Measurements from ENCODE around the gene C19orf33. TPM values are rescaled to one million over a fixed set of nuclear protein-coding genes. Genes with fewer than 3 reads are reported as not detected.

C19orf33 gene
- total and polyA plus RNA-seq, 2 donors from 2014 or later = 40.3 to 43.9 TPM

DNA sequence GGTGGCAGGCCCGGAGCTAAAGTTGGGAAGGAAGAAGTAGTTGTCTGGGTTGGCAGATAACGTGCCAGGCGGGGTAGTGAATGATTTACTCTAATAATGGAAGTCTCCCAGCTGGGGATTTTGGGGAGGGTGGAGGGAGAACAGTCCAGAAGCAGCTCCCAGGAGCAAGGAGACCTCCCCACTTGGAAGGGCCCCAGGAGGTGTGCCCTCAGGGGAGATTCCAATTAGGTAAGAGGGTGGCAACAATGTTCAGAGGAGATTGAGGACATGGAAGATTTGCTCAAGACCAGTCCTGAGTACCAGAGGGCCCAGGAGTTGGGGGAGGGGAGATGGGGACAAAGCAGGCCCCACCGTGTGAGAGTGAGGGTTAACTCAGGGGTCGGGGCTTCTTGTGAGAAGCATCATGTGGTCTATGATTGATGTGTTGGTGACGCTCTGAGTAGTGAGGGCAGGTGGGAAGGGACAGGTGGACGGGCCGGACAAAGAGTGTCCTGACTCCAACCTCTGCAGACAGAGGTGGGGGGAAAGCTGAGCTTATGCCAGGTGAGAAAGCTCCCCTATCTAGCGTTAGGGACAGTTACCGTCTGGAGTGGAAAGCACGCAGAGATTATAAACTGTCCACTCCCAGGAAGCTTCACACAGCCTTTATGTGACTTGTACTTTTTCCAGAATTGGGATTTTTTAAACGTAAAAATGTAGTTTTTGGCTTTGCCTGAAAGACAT, 36.1 kb upstream of the C19orf33 start:
- intact Hi-C loops (cut with DNase I) = no loop called here
- no peak for FAIRE-seq
- peak overlapping the region in 2 of 3 donors; percentile 15 to 79 for H3K4me3 ChIP-seq (ENCODE audit: low read length in 3 of 3)
- H3K4me1 ChIP-seq (ENCODE audit: control insufficient read depth in 2 of 3, insufficient read depth in 2 of 3, low read depth in 1 of 3, low read length in 3 of 3) = peaks cover 3 to 45% (median 28%) of the 10 kb centered on the region in 3 donors
- H3K27ac ChIP-seq (ENCODE audit: low read depth in 2 of 2, low read length in 2 of 2) = peak overlapping the region; percentile 65 to 94
- no peaks in the 10 kb centered on the region for H3K36me3 ChIP-seq (ENCODE audit: control insufficient read depth in 2 of 3, insufficient read depth in 3 of 3, low read length in 3 of 3)
- no peak for DNase-seq
- TF ChIP-seq, protein P1, sequence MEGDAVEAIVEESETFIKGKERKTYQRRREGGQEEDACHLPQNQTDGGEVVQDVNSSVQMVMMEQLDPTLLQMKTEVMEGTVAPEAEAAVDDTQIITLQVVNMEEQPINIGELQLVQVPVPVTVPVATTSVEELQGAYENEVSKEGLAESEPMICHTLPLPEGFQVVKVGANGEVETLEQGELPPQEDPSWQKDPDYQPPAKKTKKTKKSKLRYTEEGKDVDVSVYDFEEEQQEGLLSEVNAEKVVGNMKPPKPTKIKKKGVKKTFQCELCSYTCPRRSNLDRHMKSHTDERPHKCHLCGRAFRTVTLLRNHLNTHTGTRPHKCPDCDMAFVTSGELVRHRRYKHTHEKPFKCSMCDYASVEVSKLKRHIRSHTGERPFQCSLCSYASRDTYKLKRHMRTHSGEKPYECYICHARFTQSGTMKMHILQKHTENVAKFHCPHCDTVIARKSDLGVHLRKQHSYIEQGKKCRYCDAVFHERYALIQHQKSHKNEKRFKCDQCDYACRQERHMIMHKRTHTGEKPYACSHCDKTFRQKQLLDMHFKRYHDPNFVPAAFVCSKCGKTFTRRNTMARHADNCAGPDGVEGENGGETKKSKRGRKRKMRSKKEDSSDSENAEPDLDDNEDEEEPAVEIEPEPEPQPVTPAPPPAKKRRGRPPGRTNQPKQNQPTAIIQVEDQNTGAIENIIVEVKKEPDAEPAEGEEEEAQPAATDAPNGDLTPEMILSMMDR (IDR thresholded peaks at IDR 0.05; ENCODE audit: borderline replicate concordance, extremely low read depth, insufficient read depth) = no peak
- no peaks in the 10 kb centered on the region for H3K27me3 ChIP-seq (ENCODE audit: control insufficient read depth, insufficient read depth, low read length)
- no peaks in the 10 kb centered on the region for H3K9me3 ChIP-seq (ENCODE audit: control insufficient read depth in 2 of 3, insufficient read depth in 1 of 3, low read length in 3 of 3)
- H3K9ac ChIP-seq (ENCODE audit: low read length in 3 of 3) = peak overlapping the region in 1 of 3 donors; percentile 75

DNA sequence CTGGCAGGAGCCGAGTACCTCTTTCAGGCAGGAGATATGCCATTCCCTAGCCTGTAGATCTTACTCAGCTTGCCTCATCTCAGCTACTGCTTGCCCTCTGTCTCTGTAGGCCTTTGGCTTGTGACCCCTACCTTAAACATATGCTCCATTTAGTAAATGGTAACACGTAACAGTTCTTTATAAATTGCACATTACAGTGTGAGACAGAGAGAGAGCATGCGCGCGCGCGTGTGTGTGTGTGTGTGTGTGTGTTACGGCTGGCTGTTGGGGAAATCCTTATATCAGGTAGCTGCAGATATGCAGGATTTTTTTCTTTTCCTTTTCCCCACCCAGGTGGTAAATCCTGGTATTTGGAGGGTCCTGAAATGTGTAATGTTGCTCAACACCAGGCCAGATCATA, 35.5 kb upstream of the C19orf33 start:
- H3K4me3 ChIP-seq (ENCODE audit: low read length in 3 of 3) = peak overlapping the region in 1 of 3 donors; percentile 79
- FAIRE-seq (no peak), DNase-seq (no peak)
- TF ChIP-seq, protein P1 (IDR thresholded peaks at IDR 0.05; ENCODE audit: borderline replicate concordance, extremely low read depth, insufficient read depth) = no peak
- H3K4me1 ChIP-seq (ENCODE audit: control insufficient read depth in 2 of 3, insufficient read depth in 2 of 3, low read depth in 1 of 3, low read length in 3 of 3) = peaks cover 3 to 47% (median 32%) of the 10 kb centered on the region in 3 donors
- intact Hi-C loops (cut with DNase I) = no loop called here
- H3K27me3 ChIP-seq (ENCODE audit: control insufficient read depth, insufficient read depth, low read length) = no peaks in the 10 kb centered on the region
- H3K9ac ChIP-seq (ENCODE audit: low read length in 3 of 3) = peak overlapping the region in 1 of 3 donors; percentile 75
- no peaks in the 10 kb centered on the region for H3K9me3 ChIP-seq (ENCODE audit: control insufficient read depth in 2 of 3, insufficient read depth in 1 of 3, low read length in 3 of 3)
- H3K27ac ChIP-seq (ENCODE audit: low read depth in 2 of 2, low read length in 2 of 2) = peak overlapping the region; percentile 65 to 94
- H3K36me3 ChIP-seq (ENCODE audit: control insufficient read depth in 2 of 3, insufficient read depth in 3 of 3, low read length in 3 of 3) = no peaks in the 10 kb centered on the region

- FAIRE-seq (no peak), DNase-seq (no peak)
- Histone ChIP-seq H3K27me3 (ENCODE audit: control insufficient read depth, insufficient read depth, low read length) (no peaks in the 10 kb centered on the region), H3K27ac (ENCODE audit: low read depth in 2 of 2, low read length in 2 of 2) (no peak overlapping the region), H3K4me3 (ENCODE audit: low read length in 3 of 3) (no peak overlapping the region), H3K9me3 (ENCODE audit: control insufficient read depth in 2 of 3, insufficient read depth in 1 of 3, low read length in 3 of 3) (no peaks in the 10 kb centered on the region), H3K9ac (ENCODE audit: low read length in 3 of 3) (no peak overlapping the region), H3K36me3 (ENCODE audit: control insufficient read depth in 2 of 3, insufficient read depth in 3 of 3, low read length in 3 of 3) (no peaks in the 10 kb centered on the region), H3K4me1 (ENCODE audit: control insufficient read depth in 2 of 3, insufficient read depth in 2 of 3, low read depth in 1 of 3, low read length in 3 of 3) (peaks cover 3 to 46% (median 45%) of the 10 kb centered on the region in 3 donors)
- TF ChIP-seq, protein P1 (IDR thresholded peaks at IDR 0.05; ENCODE audit: borderline replicate concordance, extremely low read depth, insufficient read depth) = no peak
- intact Hi-C loops (cut with DNase I) = no loop called here
Measured at GRCh38 chr19:38270587-38271167, 33.4 kb upstream of the C19orf33 start.

Measured in kidney (tissue), 14 donors.